HEK293 (cell line): ENCODE results near the gene DCTN4.
A peak's percentile ranks its signal among the peaks of the same experiment; 100 is the strongest.

ENCODE experiments used
- GFI1B ChIP-seq: fragments of 450-650 bp; formaldehyde crosslinking; IDR thresholded peaks from 2 replicates; pipeline ENCODE4 v1.5.1; 2016; ENCODE audit warnings: missing biosample characterization, missing genetic modification characterization
- GLI4 ChIP-seq: fragments of 450-650 bp; formaldehyde crosslinking; IDR thresholded peaks from 2 replicates; pipeline ENCODE4 v1.5.1; 2016; ENCODE audit warnings: missing biosample characterization, missing genetic modification characterization
- IKZF3 ChIP-seq: fragments of 450-650 bp; IDR thresholded peaks from 2 replicates; pipeline ENCODE4 v1.5.0; 2018; ENCODE audit warnings: missing biosample characterization, mild to moderate bottlenecking, missing genetic modification characterization, moderate library complexity
- OVOL3 ChIP-seq: fragments of 450-650 bp; formaldehyde crosslinking; IDR thresholded peaks from 2 replicates; pipeline ENCODE4 v1.5.1; 2016; ENCODE audit warnings: missing biosample characterization, missing genetic modification characterization
- PRDM4 ChIP-seq: fragments of 450-650 bp; formaldehyde crosslinking; IDR thresholded peaks from 2 replicates; pipeline ENCODE4 v1.5.1; 2017; ENCODE audit warnings: missing biosample characterization, missing genetic modification characterization
- TCF7L2 ChIP-seq: IDR thresholded peaks from 2 replicates; pipeline ENCODE4 v1.6.1; 2011; ENCODE audit warnings: low read depth, mild to moderate bottlenecking, inconsistent platforms, low read length, moderate library complexity, borderline replicate concordance
- ZBTB1 ChIP-seq: fragments of 450-650 bp; formaldehyde crosslinking; IDR thresholded peaks from 2 replicates; pipeline ENCODE4 v1.5.1; 2016; ENCODE audit warnings: missing biosample characterization, missing genetic modification characterization
- ZBTB26 ChIP-seq: fragments of 450-650 bp; formaldehyde crosslinking; optimal IDR thresholded peaks from 2 replicates; pipeline ENCODE3; 2016; ENCODE audit warnings: missing biosample characterization, mild to moderate bottlenecking, missing genetic modification characterization
- ZFP69B ChIP-seq: fragments of 450-650 bp; formaldehyde crosslinking; IDR thresholded peaks from 2 replicates; pipeline ENCODE4 v1.5.1; 2016; ENCODE audit warnings: missing biosample characterization, missing genetic modification characterization
- ZNF140 ChIP-seq: fragments of 450-650 bp; formaldehyde crosslinking; IDR thresholded peaks from 2 replicates; pipeline ENCODE4 v1.5.1; 2016; ENCODE audit warnings: missing biosample characterization, missing genetic modification characterization
- ZNF169 ChIP-seq: fragments of 450-650 bp; formaldehyde crosslinking; IDR thresholded peaks from 2 replicates; pipeline ENCODE4 v1.5.1; 2016; ENCODE audit warnings: missing biosample characterization, missing genetic modification characterization
- ZNF175 ChIP-seq: fragments of 450-650 bp; formaldehyde crosslinking; IDR thresholded peaks from 2 replicates; pipeline ENCODE4 v1.5.1; 2016; ENCODE audit warnings: missing biosample characterization, missing genetic modification characterization
- ZNF239 ChIP-seq: fragments of 450-650 bp; formaldehyde crosslinking; IDR thresholded peaks from 2 replicates; pipeline ENCODE4 v1.5.1; 2016; ENCODE audit warnings: missing biosample characterization, missing genetic modification characterization
- ZNF26 ChIP-seq: fragments of 450-650 bp; formaldehyde crosslinking; IDR thresholded peaks from 2 replicates; pipeline ENCODE4 v1.5.1; 2016; ENCODE audit warnings: missing biosample characterization, missing genetic modification characterization
- ZNF280D ChIP-seq: fragments of 450-650 bp; formaldehyde crosslinking; IDR thresholded peaks from 2 replicates; pipeline ENCODE4 v1.5.1; 2016; ENCODE audit warnings: missing biosample characterization, missing genetic modification characterization
- ZNF518A ChIP-seq: fragments of 450-650 bp; formaldehyde crosslinking; conservative IDR thresholded peaks from 2 replicates; pipeline ENCODE4 v1.5.1; 2016; ENCODE audit warnings: low read depth, missing biosample characterization, missing genetic modification characterization
- ZNF560 ChIP-seq: fragments of 450-650 bp; formaldehyde crosslinking; IDR thresholded peaks from 2 replicates; pipeline ENCODE4 v1.5.1; 2017; ENCODE audit warnings: missing biosample characterization, missing genetic modification characterization, borderline replicate concordance
- ZNF561 ChIP-seq: fragments of 450-650 bp; IDR thresholded peaks from 2 replicates; pipeline ENCODE4 v1.5.1; 2018; ENCODE audit warnings: missing biosample characterization, missing genetic modification characterization, borderline replicate concordance
- ZNF580 ChIP-seq: fragments of 450-650 bp; formaldehyde crosslinking; IDR thresholded peaks from 2 replicates; pipeline ENCODE4 v1.5.1; 2016; ENCODE audit warnings: missing biosample characterization, missing genetic modification characterization
- ZNF621 ChIP-seq: fragments of 450-650 bp; formaldehyde crosslinking; IDR thresholded peaks from 2 replicates; pipeline ENCODE4 v1.5.1; 2017; ENCODE audit warnings: missing biosample characterization, missing genetic modification characterization
- ZNF660 ChIP-seq: fragments of 450-650 bp; IDR thresholded peaks from 2 replicates; pipeline ENCODE4 v1.5.1; 2018; ENCODE audit warnings: missing biosample characterization, mild to moderate bottlenecking, missing genetic modification characterization
- ZNF670 ChIP-seq: fragments of 450-650 bp; formaldehyde crosslinking; IDR thresholded peaks from 2 replicates; pipeline ENCODE4 v1.5.1; 2016; ENCODE audit warnings: missing biosample characterization, missing genetic modification characterization, low read depth
- ZSCAN5A ChIP-seq: fragments of 450-650 bp; formaldehyde crosslinking; IDR thresholded peaks from 2 replicates; pipeline ENCODE4 v1.5.1; 2016; ENCODE audit warnings: missing biosample characterization, missing genetic modification characterization

The DCTN4 gene

GRCh38 chr5:150700594-150701377 is 58.0 kb downstream of the DCTN4 start, which contains the start of gene RBM22 (continued):
- peak; percentile 63 for TF ChIP-seq OVOL3 (tag by site-specific recombination)
- peak; percentile 66 for TF ChIP-seq IKZF3 (tag by site-specific recombination)
- TF ChIP-seq ZNF175, result no peak
- 0 out of 2 replicates have a peak, but pooled peaks have one; percentile 23 for TF ChIP-seq PRDM4 (tag by site-specific recombination)
- TF ChIP-seq ZNF518A (tag by site-specific recombination), result peak; percentile 85
- TF ChIP-seq GLI4 (tag by site-specific recombination), result no peak
- peak; percentile 77; the same call in 1 of the 2 replicates for TF ChIP-seq ZNF561 (tag by site-specific recombination)
- TF ChIP-seq ZNF670 (tag by site-specific recombination), result no peak
- TF ChIP-seq ZBTB26 (tag by site-specific recombination), result peak; percentile 54
- TF ChIP-seq ZNF169 (tag by site-specific recombination), result no peak
- TF ChIP-seq ZFP69B (tag by site-specific recombination), result peak; percentile 7; the same call in 1 of the 2 replicates
- TF ChIP-seq ZBTB1 (tag by site-specific recombination), result no peak
- TF ChIP-seq GFI1B (tag by site-specific recombination), result no peak; the same call in 1 of the 2 replicates
- no peak for TF ChIP-seq ZNF26
- no peak for TF ChIP-seq ZNF560 (tag by site-specific recombination)
- TF ChIP-seq ZNF280D (tag by site-specific recombination), result 0 out of 2 replicates have a peak, but pooled peaks have one; percentile 2
- TF ChIP-seq TCF7L2, result no peak
- TF ChIP-seq ZNF621 (tag by site-specific recombination), result no peak
- peak; percentile 71; the same call in 1 of the 2 replicates for TF ChIP-seq ZSCAN5A (tag by site-specific recombination)
- TF ChIP-seq ZNF239, result no peak
- no peak for TF ChIP-seq ZNF140 (tag by site-specific recombination)
- 0 out of 2 replicates have a peak, but pooled peaks have one; percentile 56 for TF ChIP-seq ZNF580 (tag by site-specific recombination)
- TF ChIP-seq ZNF660 (tag by site-specific recombination), result peak; percentile 60; the same call in 1 of the 2 replicates
